OCI-LY3 (cell line): ENCODE results near the gene EXOC6.

ENCODE experiments used
- H2AFZ ChIP-seq: fragments of 200-600, 300-600 bp; shearing (Covaris generic); 2 replicates; pipeline ENCODE4 v1.6.0; 2014; ENCODE audit warnings: antibody characterized with exemption, low read depth, low read length
- H3K27ac ChIP-seq: fragments of 200-600, 300-600 bp; sonication (generic); 2 replicates; pipeline ENCODE4 v1.5.1; 2014; ENCODE audit warnings: mild to moderate bottlenecking, low read length, moderate library complexity, mixed read lengths
- H3K27me3 ChIP-seq: fragments of 200-600, 300-600 bp; sonication (generic); 2 replicates; pipeline ENCODE4 v1.6.1; 2014; ENCODE audit warnings: low read depth, low read length, mixed read lengths
- H3K36me3 ChIP-seq: fragments of 200-600, 300-600 bp; sonication (generic); replicated peaks from 2 replicates; pipeline ENCODE3; 2014; ENCODE audit warnings: low read depth, low read length, mixed read lengths
- H3K4me1 ChIP-seq: fragments of 300-600, 200-600 bp; sonication (generic); 2 replicates; pipeline ENCODE4 v1.6.1; 2014; ENCODE audit warnings: low read length, mixed read lengths
- H3K4me2 ChIP-seq: fragments of 200-600, 300-600 bp; sonication (generic); 2 replicates; pipeline ENCODE4 v1.6.1; 2014; ENCODE audit warnings: low read length, mixed read lengths
- H3K4me3 ChIP-seq: fragments of 300-600, 200-600 bp; sonication (generic); 2 replicates; pipeline ENCODE4 v1.5.1; 2014; ENCODE audit warnings: antibody characterized with exemption, mild to moderate bottlenecking, low read length, moderate library complexity
- H3K79me2 ChIP-seq: fragments of 300-600, 200-600 bp; shearing (Covaris generic); 2 replicates; pipeline ENCODE4 v1.6.1; 2014; ENCODE audit warnings: mild to moderate bottlenecking, low read length, mixed read lengths
- H3K9ac ChIP-seq: fragments of 300-600, 200-600 bp; shearing (Covaris generic); 2 replicates; pipeline ENCODE4 v1.6.0; 2014; ENCODE audit warnings: mild to moderate bottlenecking, low read length, moderate library complexity
- H3K9me3 ChIP-seq: fragments of 200-600, 300-600 bp; shearing (Covaris generic); 2 replicates; pipeline ENCODE4 v1.6.1; 2014; ENCODE audit warnings: low read length, mixed read lengths; ENCODE audit not compliant: insufficient read depth
- H4K20me1 ChIP-seq: fragments of 200-600, 300-600 bp; sonication (generic); 2 replicates; pipeline ENCODE4 v1.6.1; 2016; ENCODE audit warnings: low read length, mixed read lengths; ENCODE audit not compliant: insufficient read depth
- CTCF ChIP-seq: fragments of 200-600, 300-600 bp; sonication (generic); IDR thresholded peaks from 2 replicates; pipeline ENCODE4 v1.5.1; 2014; ENCODE audit warnings: antibody characterized with exemption, low read length, low read depth
- EZH2phosphoT487 ChIP-seq: fragments of 200-600 bp; shearing (Covaris generic); IDR thresholded peaks from 2 replicates; pipeline ENCODE4 v1.6.1; 2018; ENCODE audit warnings: antibody characterized with exemption, mixed run types, low read depth

The EXOC6 gene

GRCh38 chr10:92890471-92890870, 42.2 kb downstream of the EXOC6 start:
- no peak overlapping the region for H3K9ac ChIP-seq
- TF ChIP-seq CTCF (no peak), EZH2phosphoT487 (no peak)
- H3K4me2 ChIP-seq: no peak overlapping the region
- H4K20me1 ChIP-seq: peaks cover 8% of the 10 kb centered on the region
- H3K4me1 ChIP-seq: peaks cover 7% of the 10 kb centered on the region; the same call in 1 of the 2 replicates
- H3K9me3 ChIP-seq: no peaks in the 10 kb centered on the region
- H3K4me3 ChIP-seq: no peak overlapping the region
- H3K36me3 ChIP-seq: no peaks in the 10 kb centered on the region
- H3K27ac ChIP-seq: no peak overlapping the region
- H3K79me2 ChIP-seq: peaks cover 6% of the 10 kb centered on the region; the same call in 1 of the 2 replicates
- H3K27me3 ChIP-seq: no peaks in the 10 kb centered on the region
- no peak overlapping the region for H2AFZ ChIP-seq

- Histone ChIP-seq H3K79me2 (peaks cover 6% of the 10 kb centered on the region; the same call in 1 of the 2 replicates), H2AFZ (no peak overlapping the region), H3K4me3 (no peak overlapping the region), H4K20me1 (no peaks in the 10 kb centered on the region), H3K9ac (no peak overlapping the region), H3K4me2 (no peak overlapping the region), H3K36me3 (no peaks in the 10 kb centered on the region), H3K4me1 (no peaks in the 10 kb centered on the region), H3K27ac (no peak overlapping the region), H3K9me3 (no peaks in the 10 kb centered on the region), H3K27me3 (no peaks in the 10 kb centered on the region)
- no peak for TF ChIP-seq EZH2phosphoT487
- TF ChIP-seq CTCF: no peak
These were observed 43.8 kb downstream of the EXOC6 start for GRCh38 chr10:92891885-92892690.

GRCh38 chr10:92892691-92893054, 44.4 kb downstream of the EXOC6 start:
- Histone ChIP-seq H3K4me1 (no peaks in the 10 kb centered on the region), H2AFZ (no peak overlapping the region), H3K36me3 (no peaks in the 10 kb centered on the region), H3K27ac (no peak overlapping the region), H3K4me3 (no peak overlapping the region), H3K79me2 (peaks cover 6% of the 10 kb centered on the region; the same call in 1 of the 2 replicates), H3K9ac (no peak overlapping the region), H3K27me3 (no peaks in the 10 kb centered on the region), H3K4me2 (no peak overlapping the region), H3K9me3 (no peaks in the 10 kb centered on the region), H4K20me1 (no peaks in the 10 kb centered on the region)
- TF ChIP-seq CTCF (no peak), EZH2phosphoT487 (no peak)

- Histone ChIP-seq H3K36me3 (no peaks in the 10 kb centered on the region), H2AFZ (no peak overlapping the region), H3K79me2 (peaks cover 6% of the 10 kb centered on the region; the same call in 1 of the 2 replicates), H3K9ac (no peak overlapping the region), H3K9me3 (no peaks in the 10 kb centered on the region), H3K27me3 (no peaks in the 10 kb centered on the region), H3K4me2 (no peak overlapping the region), H4K20me1 (no peaks in the 10 kb centered on the region), H3K4me3 (no peak overlapping the region), H3K4me1 (no peaks in the 10 kb centered on the region), H3K27ac (no peak overlapping the region)
- no peak for TF ChIP-seq EZH2phosphoT487
- no peak for TF ChIP-seq CTCF
These were observed 45.8 kb downstream of the EXOC6 start for GRCh38 chr10:92894081-92894655.
